Right lung (tissue), 5 donors: ENCODE data around the gene ELAVL4. TPM values are rescaled to one million over a fixed set of nuclear protein-coding genes. Genes with fewer than 3 reads are reported as not detected.
"Not testable (repeated sequence)": the region's sequence is repeated elsewhere in the genome, so short reads cannot be mapped to it uniquely, and the experiment has no call there.

Source experiments
- DNase-seq, 2 donors: peaks; one replicate each; pipeline ENCODE4 v3.0.0-alpha.2; 2013
- polyA plus RNA-seq, 5 donors: library from polyadenylated mRNA; unstranded; fragments of 120-200 nt; gene quantifications; one replicate each; pipeline versions ENCODE4 v1.2.1 to v1.2.3, GENCODE V29; 2013; ENCODE audit warnings: inconsistent platforms in 1 of 5, low replicate concordance in 1 of 5; ENCODE audit not compliant: insufficient read length in 5 of 5, insufficient read depth in 1 of 5

ELAVL4 gene
- polyA plus RNA-seq, 5 donors: 0.42 to 1.4 (median 0.94) TPM

DNA sequence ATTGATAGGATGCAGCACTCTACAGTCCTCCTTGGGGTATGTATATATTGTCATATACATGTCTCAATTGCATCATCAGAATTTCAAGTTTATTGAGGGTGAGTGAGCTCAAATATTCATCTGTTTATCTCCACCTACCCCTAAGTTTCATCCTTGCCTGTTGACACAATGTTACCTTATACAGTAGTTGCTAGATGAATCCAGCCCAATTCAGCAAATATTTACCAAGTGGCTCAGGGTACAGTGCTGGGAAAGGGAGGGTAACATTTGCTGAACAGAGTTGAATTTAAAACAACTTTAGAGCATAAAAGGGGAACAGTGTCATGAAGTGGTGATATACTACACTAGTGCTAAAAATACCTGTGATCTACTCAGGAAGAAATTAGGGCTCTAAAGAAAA lies 14.4 kb downstream of the ELAVL4 start:
- no peak for DNase-seq

DNA sequence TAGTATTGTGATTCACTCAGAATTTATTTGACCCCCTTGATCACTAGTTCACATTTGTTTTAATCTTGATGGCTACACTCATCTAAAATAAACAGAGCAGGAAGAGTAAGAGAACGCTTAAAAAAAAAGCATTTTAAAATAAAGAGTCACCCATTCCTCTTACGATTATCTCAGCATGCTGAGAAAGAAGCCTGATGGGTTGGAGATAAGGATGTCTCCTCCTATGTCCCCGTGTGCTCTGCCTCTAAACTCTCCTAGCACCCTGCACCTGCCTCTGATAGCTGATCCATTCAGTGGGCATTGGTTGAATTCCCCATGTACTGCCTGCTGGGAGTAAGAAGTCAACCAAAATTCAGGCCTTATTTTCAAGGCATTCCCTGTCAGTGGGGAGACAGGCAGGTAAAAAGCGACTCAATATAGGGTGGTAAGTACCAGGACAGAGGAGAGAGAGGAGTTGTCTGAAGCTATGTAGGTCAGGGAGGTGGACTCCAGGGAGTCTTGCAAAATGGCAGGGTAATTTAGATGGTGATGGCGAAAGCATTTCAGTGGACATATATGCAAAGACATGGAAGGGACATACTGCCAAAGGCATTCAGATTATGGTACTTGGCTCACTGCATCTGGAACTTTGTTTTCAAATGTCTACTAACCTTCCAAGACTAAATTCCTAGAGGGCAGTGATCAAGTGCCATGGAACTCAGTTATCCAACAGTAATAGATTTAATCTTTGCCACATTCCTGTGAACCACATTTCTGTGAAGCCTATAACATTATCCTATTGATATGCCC lies 18.4 kb downstream of the ELAVL4 start:
- no peak for DNase-seq

DNA sequence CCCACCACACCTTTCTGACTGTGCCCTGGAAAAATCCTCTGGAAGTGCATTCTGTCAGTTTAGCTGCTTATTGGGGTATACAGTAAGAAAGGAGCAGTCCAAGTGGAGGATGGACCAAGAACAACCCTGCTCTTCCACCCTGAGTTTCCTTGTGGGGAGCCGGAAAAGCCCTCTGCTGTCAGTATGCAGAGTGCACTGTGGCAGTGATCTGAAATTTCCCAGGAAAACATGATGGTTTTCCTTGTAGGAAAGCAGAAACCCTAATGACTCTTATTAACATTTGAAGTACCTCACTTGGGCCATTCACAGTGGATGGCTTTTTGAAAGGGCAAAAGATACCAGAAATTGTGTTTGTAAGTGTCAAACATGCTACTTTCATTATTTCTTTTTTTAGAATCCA lies 20.5 kb downstream of the ELAVL4 start:
- no peak for DNase-seq

- no peak for DNase-seq
These were observed 23.7 kb downstream of the ELAVL4 start for GRCh38 chr1:50132347-50132894.

- DNase-seq: no peak
These were observed 27.0 kb downstream of the ELAVL4 start for GRCh38 chr1:50135716-50136115.

- DNase-seq: no peak
These were observed 30.8 kb downstream of the ELAVL4 start for GRCh38 chr1:50139339-50140181.

GRCh38 chr1:50140182-50140447 lies 31.4 kb downstream of the ELAVL4 start:
- DNase-seq: no peak

DNA sequence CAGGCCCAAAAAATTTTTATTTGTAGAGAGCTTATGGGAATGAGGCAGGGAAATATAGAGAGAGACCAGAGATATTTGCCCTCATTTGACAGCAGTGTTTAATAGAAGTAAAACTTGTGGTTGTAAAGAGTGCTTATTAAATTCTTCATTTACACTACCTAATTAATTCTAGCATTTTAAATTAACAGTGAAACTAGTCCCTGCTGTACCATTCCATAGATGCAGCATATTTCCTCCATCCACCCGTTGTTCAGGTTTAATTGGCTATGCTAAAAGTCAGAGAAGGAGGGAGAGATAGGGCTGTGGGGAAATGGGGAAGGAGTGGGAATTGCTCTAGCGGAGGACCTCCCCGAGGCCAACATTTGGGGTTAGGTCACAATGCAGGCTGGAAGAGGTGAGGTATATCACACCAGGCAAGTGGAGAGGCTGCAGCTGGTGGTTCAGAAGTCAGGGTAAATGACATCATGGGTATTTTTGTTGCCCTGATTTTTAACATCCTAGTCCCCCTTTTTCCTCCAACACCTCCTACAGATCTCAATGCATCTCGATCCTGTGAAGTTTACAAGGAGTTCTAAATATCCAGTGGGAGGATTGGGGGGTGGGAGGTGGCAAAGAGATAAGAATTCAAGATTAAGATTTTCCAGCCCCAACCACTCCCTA lies 38.6 kb downstream of the ELAVL4 start:
- no peak for DNase-seq

DNA sequence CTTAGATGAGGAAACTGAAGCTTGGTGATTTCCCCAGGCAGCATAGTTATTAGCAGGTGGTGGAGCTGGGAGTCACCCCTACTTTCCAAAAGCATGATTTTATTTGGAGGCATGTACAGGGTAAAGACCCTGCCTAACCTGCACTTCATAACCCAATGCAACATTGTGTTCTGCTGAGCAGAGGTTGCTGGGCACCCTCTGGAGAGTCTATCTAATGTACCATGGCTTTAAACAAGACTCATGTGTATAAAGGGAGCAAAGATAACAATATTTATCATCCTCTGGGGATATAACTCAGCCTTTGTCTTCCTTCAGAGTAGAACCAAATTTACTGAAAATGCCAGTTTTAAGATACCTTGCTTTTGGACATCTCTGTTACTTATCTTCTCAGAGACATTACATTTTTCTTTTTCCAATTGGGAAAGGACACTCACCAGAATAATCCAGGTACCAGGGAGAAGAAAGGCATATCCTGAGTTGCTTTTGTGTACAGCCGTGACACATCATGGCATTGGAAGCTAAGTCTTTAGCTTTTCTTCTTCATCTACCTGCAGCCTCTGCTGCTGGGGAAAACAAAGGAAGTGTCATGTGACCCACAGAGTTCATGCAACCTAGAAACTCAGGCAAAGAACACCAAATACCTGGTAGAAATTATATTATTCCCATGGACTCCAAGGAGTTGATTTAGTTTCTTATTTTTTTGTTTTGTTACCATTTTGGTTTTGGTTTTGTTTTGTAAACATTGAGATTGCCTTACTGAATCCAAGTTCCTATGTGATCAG lies 39.6 kb downstream of the ELAVL4 start:
- DNase-seq: no peak

- no peak for DNase-seq
These were observed 43.5 kb downstream of the ELAVL4 start for GRCh38 chr1:50152236-50152635.

DNA sequence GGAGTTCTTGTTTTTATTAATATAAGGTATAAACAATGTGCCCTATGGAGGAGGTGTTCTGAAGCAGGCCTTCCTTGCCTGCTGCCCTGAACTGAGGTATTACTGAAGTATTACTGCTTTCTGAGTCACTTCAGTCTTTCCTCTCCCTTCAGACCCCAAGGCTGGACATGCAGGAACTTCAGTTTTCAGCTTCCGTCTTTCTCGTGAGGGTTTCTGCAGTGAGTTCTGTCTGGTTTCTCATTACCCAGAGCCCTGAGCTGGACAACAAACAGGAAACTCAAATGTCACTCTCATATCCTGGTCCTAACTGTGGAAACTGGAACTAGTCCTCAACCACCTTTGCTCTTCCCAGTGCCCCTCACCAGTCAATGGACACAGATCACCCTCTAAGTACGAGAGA lies 46.8 kb downstream of the ELAVL4 start:
- no peak for DNase-seq

DNA sequence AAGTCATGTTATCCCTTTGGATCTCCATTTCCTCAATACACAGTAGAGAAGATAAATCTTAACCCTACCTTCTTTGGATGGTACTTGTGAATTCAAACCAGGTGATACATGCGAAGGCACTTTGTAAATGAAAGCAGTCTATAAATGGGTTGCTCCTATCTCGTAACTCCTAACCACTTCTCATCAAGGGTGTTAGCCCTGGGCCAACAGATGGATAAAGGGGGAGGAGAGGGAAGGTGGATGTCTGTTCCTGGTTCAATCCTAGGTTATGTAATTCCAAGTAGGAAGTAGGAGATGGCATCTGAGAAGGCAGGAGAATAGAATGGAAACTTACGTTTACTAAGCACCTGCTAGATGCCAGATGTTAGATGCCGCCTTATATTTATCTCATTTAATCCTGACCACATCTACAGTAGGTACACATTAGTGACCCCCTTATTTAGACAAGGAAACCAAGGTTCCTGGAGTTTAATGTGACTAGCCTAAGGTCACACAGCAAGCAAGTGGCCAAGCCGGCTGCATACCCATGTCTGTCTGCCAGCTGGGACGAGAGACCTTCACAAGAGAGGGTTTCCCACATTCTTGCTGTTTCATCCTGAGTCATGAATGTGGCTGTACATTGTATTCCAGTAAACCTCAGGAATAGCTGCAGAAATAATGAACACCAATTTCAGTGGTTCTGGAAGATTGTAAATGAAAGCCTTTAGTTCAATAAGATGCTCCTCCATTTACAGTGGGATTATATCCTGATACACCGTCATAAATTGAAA lies 47.7 kb downstream of the ELAVL4 start:
- no peak for DNase-seq

DNA sequence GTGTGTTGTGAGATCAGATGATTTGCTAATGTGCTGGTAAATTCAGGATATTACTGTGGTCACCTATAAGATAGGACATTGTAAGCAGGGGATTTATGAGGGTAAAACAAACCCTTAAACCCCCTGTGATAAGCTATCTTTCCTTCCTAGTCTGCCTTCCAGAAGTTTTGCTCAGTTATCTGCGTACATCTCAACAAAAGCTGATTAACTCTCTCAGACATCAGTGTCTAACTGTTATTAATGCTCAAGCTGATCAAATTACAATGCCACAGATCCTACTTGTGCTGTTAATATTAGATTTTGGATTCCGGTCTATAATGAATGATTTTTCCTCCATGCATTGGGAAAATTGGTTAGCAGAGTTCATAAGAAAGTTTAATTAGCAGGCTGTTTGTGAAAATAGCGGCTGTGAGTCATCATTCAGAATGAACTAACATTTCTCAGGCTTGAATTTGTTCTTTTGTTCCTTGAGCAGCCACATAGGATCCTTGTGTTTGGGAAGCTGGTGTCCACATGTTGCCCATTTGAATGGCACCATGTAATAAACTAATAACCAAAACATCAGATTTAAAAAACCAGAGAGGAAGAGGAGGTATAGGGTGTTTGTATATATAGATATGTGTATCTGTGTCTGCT lies 48.7 kb downstream of the ELAVL4 start:
- DNase-seq: no peak

- no peak for DNase-seq
These were observed 49.7 kb downstream of the ELAVL4 start for GRCh38 chr1:50158421-50158820.

GRCh38 chr1:50163680-50164079 lies 55.0 kb downstream of the ELAVL4 start:
- no peak for DNase-seq

DNA sequence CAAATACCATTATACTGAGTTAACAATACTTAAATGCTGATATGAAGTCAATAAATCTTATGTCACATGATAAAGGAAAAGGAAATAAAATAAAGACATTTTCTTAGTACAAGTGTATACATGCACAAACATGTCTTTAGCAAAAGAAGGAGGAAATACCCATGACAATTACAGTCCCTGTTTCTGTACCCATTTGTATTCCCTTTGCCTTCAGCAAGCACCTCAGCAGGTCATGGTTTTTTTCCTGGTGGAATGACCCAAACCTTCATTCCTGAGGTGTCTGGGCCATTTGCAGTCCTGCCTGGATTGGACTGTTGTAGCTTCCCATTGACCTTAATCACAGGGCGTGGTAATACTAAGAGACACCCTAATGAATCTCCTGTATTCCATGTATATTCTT lies 57.6 kb downstream of the ELAVL4 start:
- DNase-seq: not testable (repeated sequence)

- no peak for DNase-seq
These were observed 63.6 kb downstream of the ELAVL4 start for GRCh38 chr1:50172299-50172698.

- DNase-seq: no peak
These were observed 65.4 kb downstream of the ELAVL4 start for GRCh38 chr1:50174101-50174500.

DNA sequence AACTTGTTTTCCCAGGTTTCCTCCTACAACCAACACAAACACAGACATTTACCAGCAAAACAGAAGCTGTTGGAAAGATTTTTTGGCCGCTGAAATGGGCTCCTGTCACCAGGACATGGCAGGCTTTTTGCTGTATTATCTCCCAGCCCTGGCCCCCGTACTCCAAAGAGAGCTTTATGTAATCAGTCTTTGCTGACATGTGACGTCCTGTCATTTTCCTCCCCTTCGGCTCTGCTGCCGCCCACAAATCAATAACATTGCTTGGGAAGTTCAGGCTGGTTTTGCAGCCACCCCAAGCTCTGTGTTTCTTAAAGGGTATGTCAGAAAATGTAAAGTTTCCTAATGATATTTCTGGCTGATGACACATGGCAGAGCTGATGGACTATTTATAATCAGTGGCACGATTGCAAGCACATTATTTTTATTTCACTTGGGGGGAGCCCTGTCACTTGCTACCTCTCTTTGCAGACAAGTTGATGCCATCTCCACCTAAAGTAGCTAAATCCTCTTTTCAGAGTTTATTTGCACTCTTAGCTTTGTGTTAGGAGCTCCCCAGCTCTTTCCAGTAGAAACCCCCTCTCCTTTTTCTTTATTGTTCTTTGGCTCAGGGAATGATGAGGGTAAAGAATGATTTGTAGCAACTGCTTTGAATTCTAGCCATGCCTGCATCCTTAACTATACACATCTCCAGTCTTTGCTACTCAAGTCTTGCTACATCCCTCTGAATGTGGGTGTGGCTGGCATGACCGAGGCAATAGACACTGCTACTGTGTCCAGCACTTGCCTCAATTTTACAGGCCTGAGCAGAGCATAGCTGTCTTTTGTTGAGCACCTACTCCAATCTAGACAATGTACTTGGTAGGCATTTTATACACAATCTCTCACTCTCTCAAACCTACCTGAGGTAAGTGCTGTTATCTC lies 67.3 kb downstream of the ELAVL4 start:
- no peak for DNase-seq
